SK-N-SH (cell line): ENCODE data around the gene CAMSAP1. TPM values are rescaled to one million over a fixed set of nuclear protein-coding genes. Genes with fewer than 3 reads are reported as not detected.

ENCODE experiments used
- CTCF ChIA-PET: fragments of 300-600, 350-600 bp; formaldehyde crosslinking; extraction: SDS; loops from one replicate; lab custom pipeline; 2021; lab: Yijun Ruan, JAX
- POLR2A ChIA-PET: fragments of 350-600 bp; sonication (Branson Sonifier 250); formaldehyde crosslinking; extraction: SDS; loops from one replicate; lab custom pipeline; 2020; ENCODE audit warnings: antibody characterized with exemption, inconsistent platforms; lab: Yijun Ruan, JAX
- DNase-seq: peaks from one replicate; pipeline ENCODE4 v3.0.0; 2012
- H2AFZ ChIP-seq: fragments of 200-600 bp; sonication (generic); 2 replicates; pipeline ENCODE4 v1.8.1; 2016; ENCODE audit warnings: antibody characterized with exemption, mild to moderate bottlenecking, low read depth
- H3F3A ChIP-seq: fragments of 200-600 bp; sonication (generic); replicated peaks from 2 replicates; pipeline ENCODE3; 2016; ENCODE audit warnings: antibody characterized with exemption, mild to moderate bottlenecking; ENCODE audit not compliant: insufficient read depth
- H3K27ac ChIP-seq, 2 experiments: fragments of 200-500 bp in 1 of 2; fragments of 200-600 bp in 1 of 2; sonication (Bioruptor generic) in 1 of 2; sonication (generic), shearing (Covaris generic) in 1 of 2; 2 replicates each; pipeline versions ENCODE4 v1.5.1 to v1.6.1; 2014 to 2016; ENCODE audit warnings: low read depth in 2 of 2, inconsistent platforms in 1 of 2, low read length in 1 of 2, mild to moderate bottlenecking in 1 of 2, mixed read lengths in 1 of 2
- H3K27me3 ChIP-seq: fragments of 200-600 bp; sonication (generic), shearing (Covaris generic); 2 replicates; pipeline ENCODE4 v1.6.1; 2016; ENCODE audit warnings: mixed run types; ENCODE audit not compliant: insufficient read depth
- H3K36me3 ChIP-seq, 2 experiments: fragments of 200-500 bp in 1 of 2; fragments of 200-600 bp in 1 of 2; sonication (Bioruptor generic) in 1 of 2; sonication (generic) in 1 of 2; replicated peaks in 1 of 2; 2 replicates each; pipeline versions ENCODE3 to v1.5.1; 2014 to 2016; ENCODE audit warnings: low read length in 1 of 2, mild to moderate bottlenecking in 1 of 2; ENCODE audit not compliant: insufficient read depth in 2 of 2, control insufficient read depth in 1 of 2
- H3K4me1 ChIP-seq, 2 experiments: fragments of 200-500 bp in 1 of 2; fragments of 200-600 bp in 1 of 2; sonication (Bioruptor generic) in 1 of 2; sonication (generic), shearing (Covaris generic) in 1 of 2; 2 replicates each; pipeline versions ENCODE4 v1.5.1 to v1.6.1; 2014 to 2016; ENCODE audit warnings: low read depth in 1 of 2, low read length in 1 of 2, mixed run types in 1 of 2; ENCODE audit not compliant: insufficient read depth in 2 of 2, control insufficient read depth in 1 of 2
- H3K4me2 ChIP-seq: fragments of 200-600 bp; sonication (generic), shearing (Covaris generic); 2 replicates; pipeline ENCODE4 v1.6.1; 2017; ENCODE audit warnings: mixed run types
- H3K4me3 ChIP-seq, 2 experiments: fragments of 200-500 bp in 1 of 2; fragments of 200-600 bp in 1 of 2; sonication (Bioruptor generic) in 1 of 2; sonication (generic), shearing (Covaris generic) in 1 of 2; 2 replicates each; pipeline versions ENCODE4 v1.5.1 to v1.8.1; 2014 to 2016; ENCODE audit warnings: low read depth in 2 of 2, inconsistent platforms in 1 of 2, low read length in 1 of 2, mild to moderate bottlenecking in 1 of 2, mixed read lengths in 1 of 2, moderate library complexity in 1 of 2
- H3K79me2 ChIP-seq: fragments of 200-600 bp; sonication (generic); 2 replicates; pipeline ENCODE4 v1.8.1; 2017; ENCODE audit warnings: mild to moderate bottlenecking; ENCODE audit not compliant: insufficient read depth
- H3K9ac ChIP-seq: fragments of 200-600 bp; sonication (generic); 2 replicates; pipeline ENCODE4 v1.6.1; 2017; ENCODE audit warnings: mixed run types
- H3K9me2 ChIP-seq: fragments of 200-600 bp; sonication (generic); 2 replicates; pipeline ENCODE4 v1.6.1; 2017; ENCODE audit warnings: mixed run types
- H3K9me3 ChIP-seq: fragments of 200-600 bp; sonication (generic); 2 replicates; pipeline ENCODE4 v1.6.1; 2017; ENCODE audit warnings: mixed run types, mild to moderate bottlenecking, moderate library complexity
- H4K20me1 ChIP-seq: fragments of 200-600 bp; sonication (generic); 2 replicates; pipeline ENCODE4 v1.6.1; 2017; ENCODE audit warnings: mild to moderate bottlenecking, mixed run types; ENCODE audit not compliant: insufficient read depth
- EZH2phosphoT487 ChIP-seq: fragments of 200-600 bp; sonication (generic); IDR thresholded peaks from 2 replicates; pipeline ENCODE4 v1.6.1; 2017; ENCODE audit warnings: low read depth, mixed run types, mild to moderate bottlenecking, antibody characterized with exemption, moderate library complexity, borderline replicate concordance
- FOSL2 ChIP-seq: IDR thresholded peaks from 2 replicates; pipeline ENCODE4 v1.4.0; 2012; ENCODE audit warnings: low read depth, mild to moderate bottlenecking, moderate library complexity, borderline replicate concordance
- FOXJ3 ChIP-seq: sonication (generic); formaldehyde crosslinking; IDR thresholded peaks from 2 replicates; pipeline ENCODE4 v1.5.1; 2020; ENCODE audit warnings: mild to moderate bottlenecking, missing genetic modification reagents
- GABPA ChIP-seq: IDR thresholded peaks from 2 replicates; pipeline ENCODE4 v1.4.0; 2012; ENCODE audit warnings: low read depth, mild to moderate bottlenecking
- GATA2 ChIP-seq: sonication (generic); formaldehyde crosslinking; IDR thresholded peaks from 2 replicates; pipeline ENCODE4 v1.5.0; 2020; ENCODE audit warnings: mild to moderate bottlenecking, missing genetic modification reagents
- MEF2A ChIP-seq: IDR thresholded peaks from 2 replicates; pipeline ENCODE4 v1.4.0; 2012; ENCODE audit warnings: low read depth, borderline replicate concordance
- RCOR1 ChIP-seq: fragments of 150-350 bp; IDR thresholded peaks from 2 replicates; pipeline ENCODE4 v1.6.1; 2017; ENCODE audit warnings: antibody characterized with exemption, low read length
- RFX5 ChIP-seq: IDR thresholded peaks from 2 replicates; pipeline ENCODE4 v1.6.1; 2012; ENCODE audit warnings: mild to moderate bottlenecking, improper control_type of control experiment, low read length
- RXRA ChIP-seq: IDR thresholded peaks from 2 replicates; pipeline ENCODE4 v1.4.0; 2012; ENCODE audit warnings: low read depth, mild to moderate bottlenecking, borderline replicate concordance
- SIN3A ChIP-seq: IDR thresholded peaks from 2 replicates; pipeline ENCODE4 v1.6.1; 2012; ENCODE audit warnings: low read depth, mild to moderate bottlenecking, low read length, moderate library complexity, borderline replicate concordance
- SMC3 ChIP-seq: IDR thresholded peaks from 2 replicates; pipeline ENCODE4 v1.6.1; 2012; ENCODE audit warnings: low read depth, low read length, improper control_type of control experiment
- TAF1 ChIP-seq: IDR thresholded peaks from 2 replicates; pipeline ENCODE4 v1.6.1; 2012; ENCODE audit warnings: low read depth, mild to moderate bottlenecking, low read length, moderate library complexity, borderline replicate concordance
- WGBS: methylation state at CpG from one replicate; pipeline ENCODE4 v1.1.6; 2017; ENCODE audit warnings: low lambda C conversion rate; 5-methylcytosine and 5-hydroxymethylcytosine counted together
- polyA plus RNA-seq, 3 experiments: library from polyadenylated mRNA; depleted of rRNA; stranded (reverse); fragments of >200 nt; gene quantifications; 2 replicates each; pipeline ENCODE4 v1.2.3, GENCODE V29; 2012
- TF ChIP-seq, protein P1 (sequence below): fragments of 150-350 bp; IDR thresholded peaks from 2 replicates; pipeline ENCODE4 v1.6.1; 2016; ENCODE audit warnings: mild to moderate bottlenecking, low read depth, low read length
- TF ChIP-seq, protein P2 (sequence below): fragments of 200-600 bp; sonication (generic); IDR thresholded peaks from 2 replicates; pipeline ENCODE4 v1.6.1; 2017; ENCODE audit warnings: antibody characterized with exemption, mild to moderate bottlenecking, moderate library complexity
- TF ChIP-seq, protein P3 (sequence below): IDR thresholded peaks from 2 replicates; pipeline ENCODE4; 2012
- TF ChIP-seq, protein P4 (sequence below): IDR thresholded peaks from 2 replicates; pipeline ENCODE4 v1.4.0; 2012; ENCODE audit warnings: low read depth, borderline replicate concordance

CAMSAP1 gene
- polyA plus RNA-seq, 1 of the 3 experiments (the other 2 are of a cell fraction) = 8.9 TPM

DNA sequence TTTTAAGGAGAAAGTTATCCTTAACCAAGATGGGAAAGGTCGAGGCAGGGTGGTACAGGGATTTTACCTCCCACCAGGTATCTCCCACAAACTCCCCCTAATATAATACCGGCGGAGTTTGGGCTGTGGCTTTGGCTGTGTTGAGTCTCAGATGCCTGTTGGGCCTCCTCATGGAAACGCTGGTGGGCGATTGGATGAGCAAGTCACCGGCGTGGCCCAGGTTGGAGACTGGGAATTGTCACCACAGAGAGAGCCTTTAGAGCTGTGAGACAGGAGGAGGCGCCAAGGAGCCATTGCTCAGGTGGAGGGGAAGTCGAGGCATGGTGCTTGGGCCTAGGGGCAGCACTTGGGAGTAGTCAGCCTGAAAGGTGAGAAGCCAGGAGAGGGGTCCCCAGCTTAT lies 3.4 kb upstream of the CAMSAP1 start:
- TF ChIP-seq EZH2phosphoT487 (no peak), RXRA (no peak), SIN3A (no peak), SMC3 (no peak), TAF1 (no peak), MEF2A (no peak), GABPA (no peak), RCOR1 (no peak), FOSL2 (no peak), FOXJ3 (CRISPR knock-in tag) (no peak), GATA2 (CRISPR knock-in tag) (no peak), RFX5 (no peak)
- TF ChIP-seq, protein P1, sequence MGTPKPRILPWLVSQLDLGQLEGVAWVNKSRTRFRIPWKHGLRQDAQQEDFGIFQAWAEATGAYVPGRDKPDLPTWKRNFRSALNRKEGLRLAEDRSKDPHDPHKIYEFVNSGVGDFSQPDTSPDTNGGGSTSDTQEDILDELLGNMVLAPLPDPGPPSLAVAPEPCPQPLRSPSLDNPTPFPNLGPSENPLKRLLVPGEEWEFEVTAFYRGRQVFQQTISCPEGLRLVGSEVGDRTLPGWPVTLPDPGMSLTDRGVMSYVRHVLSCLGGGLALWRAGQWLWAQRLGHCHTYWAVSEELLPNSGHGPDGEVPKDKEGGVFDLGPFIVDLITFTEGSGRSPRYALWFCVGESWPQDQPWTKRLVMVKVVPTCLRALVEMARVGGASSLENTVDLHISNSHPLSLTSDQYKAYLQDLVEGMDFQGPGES = no peak
- TF ChIP-seq, protein P2, sequence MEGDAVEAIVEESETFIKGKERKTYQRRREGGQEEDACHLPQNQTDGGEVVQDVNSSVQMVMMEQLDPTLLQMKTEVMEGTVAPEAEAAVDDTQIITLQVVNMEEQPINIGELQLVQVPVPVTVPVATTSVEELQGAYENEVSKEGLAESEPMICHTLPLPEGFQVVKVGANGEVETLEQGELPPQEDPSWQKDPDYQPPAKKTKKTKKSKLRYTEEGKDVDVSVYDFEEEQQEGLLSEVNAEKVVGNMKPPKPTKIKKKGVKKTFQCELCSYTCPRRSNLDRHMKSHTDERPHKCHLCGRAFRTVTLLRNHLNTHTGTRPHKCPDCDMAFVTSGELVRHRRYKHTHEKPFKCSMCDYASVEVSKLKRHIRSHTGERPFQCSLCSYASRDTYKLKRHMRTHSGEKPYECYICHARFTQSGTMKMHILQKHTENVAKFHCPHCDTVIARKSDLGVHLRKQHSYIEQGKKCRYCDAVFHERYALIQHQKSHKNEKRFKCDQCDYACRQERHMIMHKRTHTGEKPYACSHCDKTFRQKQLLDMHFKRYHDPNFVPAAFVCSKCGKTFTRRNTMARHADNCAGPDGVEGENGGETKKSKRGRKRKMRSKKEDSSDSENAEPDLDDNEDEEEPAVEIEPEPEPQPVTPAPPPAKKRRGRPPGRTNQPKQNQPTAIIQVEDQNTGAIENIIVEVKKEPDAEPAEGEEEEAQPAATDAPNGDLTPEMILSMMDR = no peak
- TF ChIP-seq, protein P3, sequence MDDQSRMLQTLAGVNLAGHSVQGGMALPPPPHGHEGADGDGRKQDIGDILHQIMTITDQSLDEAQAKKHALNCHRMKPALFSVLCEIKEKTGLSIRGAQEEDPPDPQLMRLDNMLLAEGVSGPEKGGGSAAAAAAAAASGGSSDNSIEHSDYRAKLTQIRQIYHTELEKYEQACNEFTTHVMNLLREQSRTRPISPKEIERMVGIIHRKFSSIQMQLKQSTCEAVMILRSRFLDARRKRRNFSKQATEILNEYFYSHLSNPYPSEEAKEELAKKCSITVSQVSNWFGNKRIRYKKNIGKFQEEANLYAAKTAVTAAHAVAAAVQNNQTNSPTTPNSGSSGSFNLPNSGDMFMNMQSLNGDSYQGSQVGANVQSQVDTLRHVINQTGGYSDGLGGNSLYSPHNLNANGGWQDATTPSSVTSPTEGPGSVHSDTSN = no peak
- TF ChIP-seq, protein P4, sequence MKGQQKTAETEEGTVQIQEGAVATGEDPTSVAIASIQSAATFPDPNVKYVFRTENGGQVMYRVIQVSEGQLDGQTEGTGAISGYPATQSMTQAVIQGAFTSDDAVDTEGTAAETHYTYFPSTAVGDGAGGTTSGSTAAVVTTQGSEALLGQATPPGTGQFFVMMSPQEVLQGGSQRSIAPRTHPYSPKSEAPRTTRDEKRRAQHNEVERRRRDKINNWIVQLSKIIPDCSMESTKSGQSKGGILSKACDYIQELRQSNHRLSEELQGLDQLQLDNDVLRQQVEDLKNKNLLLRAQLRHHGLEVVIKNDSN = no peak
- H3K4me3 ChIP-seq = no peak overlapping the region
- H3K4me1 ChIP-seq = peaks cover 8 to 11% of the 10 kb centered on the region in 2 experiments; a peak in 3 of 4 replicates
- peaks cover 8% of the 10 kb centered on the region; the same call in 1 of the 2 replicates for H3K9me3 ChIP-seq
- WGBS = 99% methylated on average over 9 of the region's 9 CpGs
- peaks cover 56% of the 10 kb centered on the region for H3K79me2 ChIP-seq
- H3K9ac ChIP-seq = no peak overlapping the region
- DNase-seq = no peak
- H3K27ac ChIP-seq = no peak overlapping the region
- H3F3A ChIP-seq = peaks cover 6% of the 10 kb centered on the region
- CTCF ChIA-PET = no interaction called here
- no peak overlapping the region for H2AFZ ChIP-seq
- POLR2A ChIA-PET = no interaction called here
- H3K9me2 ChIP-seq = no peaks in the 10 kb centered on the region
- H3K36me3 ChIP-seq = peaks cover 30 to 49% of the 10 kb centered on the region in 2 experiments
- no peak overlapping the region for H3K4me2 ChIP-seq
- peaks cover 6% of the 10 kb centered on the region for H4K20me1 ChIP-seq
- no peaks in the 10 kb centered on the region for H3K27me3 ChIP-seq
